HepG2 (cell line): ENCODE results near the gene CCDC183. TPM values are rescaled to one million over a fixed set of nuclear protein-coding genes. Genes with fewer than 3 reads are reported as not detected.

Experiments
- BHLHE40 ChIP-seq: IDR thresholded peaks from 2 replicates; pipeline ENCODE4 v1.6.1; 2011; ENCODE audit warnings: low read length, improper control_type of control experiment
- CEBPG ChIP-seq: IDR thresholded peaks from 2 replicates; pipeline ENCODE4 v1.6.1; 2016
- CENPT ChIP-seq: sonication (generic); formaldehyde crosslinking; IDR thresholded peaks from 2 replicates; pipeline ENCODE4 v1.8.0; 2022; ENCODE audit warnings: low read depth, mild to moderate bottlenecking, moderate library complexity, missing genetic modification reagents
- EED ChIP-seq: sonication (generic); formaldehyde crosslinking; IDR thresholded peaks from 2 replicates; pipeline ENCODE4 v1.5.0; 2020; ENCODE audit warnings: mild to moderate bottlenecking, missing genetic modification reagents
- GFI1 ChIP-seq: sonication (generic); formaldehyde crosslinking; IDR thresholded peaks from 2 replicates; pipeline ENCODE4 v1.5.0; 2020; ENCODE audit warnings: missing genetic modification reagents, mild to moderate bottlenecking, borderline replicate concordance
- MAZ ChIP-seq, 2 experiments: sonication (generic) in 1 of 2; formaldehyde crosslinking in 1 of 2; IDR thresholded peaks; 2 replicates each; pipeline versions ENCODE4 v1.5.0 to v1.6.1; 2012 to 2020; ENCODE audit warnings: low read depth in 2 of 2, mild to moderate bottlenecking in 2 of 2, borderline replicate concordance in 1 of 2, improper control_type of control experiment in 1 of 2, low read length in 1 of 2, missing genetic modification reagents in 1 of 2, moderate library complexity in 1 of 2
- MTA1 ChIP-seq: sonication (generic); formaldehyde crosslinking; IDR thresholded peaks from 2 replicates; pipeline ENCODE4 v1.4.0; 2020; ENCODE audit warnings: missing genetic modification reagents, mild to moderate bottlenecking, borderline replicate concordance
- NCOA2 ChIP-seq: sonication (generic); formaldehyde crosslinking; IDR thresholded peaks from 2 replicates; pipeline ENCODE4 v1.8.0; 2022; ENCODE audit warnings: inconsistent platforms
- NCOR1 ChIP-seq: fragments of 200-600 bp; sonication (generic); IDR thresholded peaks from 2 replicates; pipeline ENCODE4 v1.7.0; 2017; ENCODE audit warnings: antibody characterized with exemption, low read length, borderline replicate concordance
- PCBP1 ChIP-seq: fragments of 200-400 bp; formaldehyde crosslinking; IDR thresholded peaks from 2 replicates; pipeline ENCODE4 v1.6.1; 2017; ENCODE audit warnings: mild to moderate bottlenecking, low read depth, low read length, borderline replicate concordance
- PCBP2 ChIP-seq: fragments of 200-400 bp; formaldehyde crosslinking; optimal IDR thresholded peaks from 2 replicates; pipeline ENCODE3; 2018; ENCODE audit warnings: low read length, low read depth; ENCODE audit not compliant: poor library complexity, severe bottlenecking
- PHB2 ChIP-seq: fragments of 450-650 bp; IDR thresholded peaks from 2 replicates; pipeline ENCODE4 v1.6.1; 2018; ENCODE audit not compliant: partially characterized antibody
- RAD21 ChIP-seq: fragments of 450-650 bp; formaldehyde crosslinking; IDR thresholded peaks from 2 replicates; pipeline ENCODE4 v1.5.0; 2020; ENCODE audit warnings: mild to moderate bottlenecking
- SRSF1 ChIP-seq: fragments of 200-400 bp; formaldehyde crosslinking; optimal IDR thresholded peaks from 2 replicates; pipeline ENCODE3; 2017; ENCODE audit warnings: mild to moderate bottlenecking, low read depth, low read length, moderate library complexity
- SRSF4 ChIP-seq: fragments of 200-400 bp; formaldehyde crosslinking; IDR thresholded peaks from one replicate; pipeline ENCODE4 v1.6.1; 2018; ENCODE audit warnings: mild to moderate bottlenecking, low read depth, low read length, moderate library complexity; ENCODE audit not compliant: poor library complexity, severe bottlenecking
- TARDBP ChIP-seq: sonication (generic); formaldehyde crosslinking; IDR thresholded peaks from 2 replicates; pipeline ENCODE4 v1.8.0; 2022; ENCODE audit warnings: mild to moderate bottlenecking, missing genetic modification reagents
- ZBTB1 ChIP-seq: sonication (generic); formaldehyde crosslinking; IDR thresholded peaks from 2 replicates; pipeline ENCODE4 v1.4.0; 2020; ENCODE audit warnings: missing genetic modification reagents, borderline replicate concordance
- ZFP41 ChIP-seq: sonication (generic); formaldehyde crosslinking; IDR thresholded peaks from 2 replicates; pipeline ENCODE4 v1.4.0; 2020; ENCODE audit warnings: mild to moderate bottlenecking, missing genetic modification reagents, borderline replicate concordance
- ZNF260 ChIP-seq: sonication (generic); formaldehyde crosslinking; IDR thresholded peaks from 2 replicates; pipeline ENCODE4 v1.4.0; 2020; ENCODE audit warnings: missing genetic modification reagents, low read depth, mild to moderate bottlenecking, borderline replicate concordance
- ZNF354B ChIP-seq: sonication (generic); formaldehyde crosslinking; IDR thresholded peaks from 2 replicates; pipeline ENCODE4 v1.8.0; 2022; ENCODE audit warnings: mild to moderate bottlenecking, missing genetic modification reagents
- ZNF775 ChIP-seq: sonication (generic); formaldehyde crosslinking; IDR thresholded peaks from 2 replicates; pipeline ENCODE4 v1.4.0; 2020; ENCODE audit warnings: missing genetic modification reagents, mild to moderate bottlenecking, moderate library complexity, borderline replicate concordance
- ZSCAN25 ChIP-seq: sonication (generic); formaldehyde crosslinking; IDR thresholded peaks from 2 replicates; pipeline ENCODE4 v1.8.0; 2022; ENCODE audit warnings: mild to moderate bottlenecking, missing genetic modification reagents
- polyA plus RNA-seq, 8 experiments: library from polyadenylated mRNA; depleted of rRNA in 3 of 8; stranded (reverse) in 7 of 8; unstranded in 1 of 8; fragments of >200 nt; fragmentation: Illumina TruSeq in 4 of 8; extraction: Trizol in 4 of 8; gene quantifications; 2 replicates each; pipeline versions ENCODE4 v1.2.1 to v1.2.3, GENCODE V29; 2011 to 2016; ENCODE audit warnings: low read depth in 4 of 8, missing spikeins in 1 of 8, mixed read lengths in 1 of 8; ENCODE audit not compliant: insufficient read depth in 1 of 8
- total RNA-seq, 5 experiments: library from RNA; depleted of rRNA; stranded (reverse); fragments of >200 nt; fragmentation: Illumina TruSeq; extraction: Trizol; gene quantifications; 2 replicates each; pipeline ENCODE4 v1.2.3, GENCODE V29; 2016; ENCODE audit warnings: low read depth in 1 of 5
- TF ChIP-seq, protein P1 (sequence below): sonication (generic); formaldehyde crosslinking; IDR thresholded peaks from 2 replicates; pipeline ENCODE4 v1.4.0; 2020; ENCODE audit warnings: missing genetic modification reagents, borderline replicate concordance
- TF ChIP-seq, protein P2 (sequence below): IDR thresholded peaks from 2 replicates; pipeline ENCODE4 v1.6.1; 2016; ENCODE audit warnings: missing genetic modification reagents, missing compliant biosample characterization
- TF ChIP-seq, protein P3 (sequence below): sonication (generic); formaldehyde crosslinking; IDR thresholded peaks from 2 replicates; pipeline ENCODE4 v1.5.1; 2020; ENCODE audit warnings: mild to moderate bottlenecking, missing genetic modification reagents, borderline replicate concordance

The CCDC183 gene
- total and polyA plus RNA-seq, 2 of the 13 experiments (the other 11 are each of a cell fraction or from before 2014, with no cell fraction given): 5.0 to 66.4 TPM

DNA sequence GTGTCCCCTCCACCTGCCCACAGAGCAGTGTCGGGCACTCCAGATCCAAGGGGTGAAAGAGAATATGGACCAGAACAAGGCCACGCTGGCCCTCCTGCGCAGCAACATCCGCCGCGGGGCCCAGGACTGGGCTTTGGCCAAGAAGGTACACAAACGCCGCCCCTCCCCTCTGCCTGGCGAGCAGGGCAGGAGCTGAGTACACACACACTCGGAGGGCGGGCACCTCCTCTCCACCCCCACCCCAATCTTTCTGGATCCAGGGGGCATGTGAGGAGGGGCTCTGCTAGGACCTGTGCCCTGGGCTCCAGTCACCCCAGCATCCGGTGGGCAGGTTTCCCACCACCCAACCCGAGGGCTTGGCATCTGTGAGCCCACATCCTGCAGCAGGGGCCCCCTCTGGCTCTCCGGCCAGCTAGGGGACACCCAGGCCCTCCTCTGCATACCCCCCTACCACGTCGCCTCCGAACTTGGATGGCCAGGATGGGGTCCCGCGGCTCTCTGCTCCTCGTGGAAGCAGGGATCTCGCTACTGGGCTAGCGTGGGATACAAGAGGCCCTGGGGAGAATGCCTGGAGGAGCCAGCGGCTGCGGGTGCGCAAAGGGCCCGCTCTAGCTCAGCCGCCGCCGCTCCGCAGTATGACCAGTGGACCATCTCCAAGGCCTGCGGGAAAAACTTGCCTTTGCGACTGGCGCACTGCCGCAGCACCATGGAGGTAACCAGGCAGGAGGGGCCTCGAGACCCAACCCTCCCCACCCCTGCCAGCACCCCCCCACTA, 3.1 kb downstream of the CCDC183 start (continued):
- TF ChIP-seq, protein P1, sequence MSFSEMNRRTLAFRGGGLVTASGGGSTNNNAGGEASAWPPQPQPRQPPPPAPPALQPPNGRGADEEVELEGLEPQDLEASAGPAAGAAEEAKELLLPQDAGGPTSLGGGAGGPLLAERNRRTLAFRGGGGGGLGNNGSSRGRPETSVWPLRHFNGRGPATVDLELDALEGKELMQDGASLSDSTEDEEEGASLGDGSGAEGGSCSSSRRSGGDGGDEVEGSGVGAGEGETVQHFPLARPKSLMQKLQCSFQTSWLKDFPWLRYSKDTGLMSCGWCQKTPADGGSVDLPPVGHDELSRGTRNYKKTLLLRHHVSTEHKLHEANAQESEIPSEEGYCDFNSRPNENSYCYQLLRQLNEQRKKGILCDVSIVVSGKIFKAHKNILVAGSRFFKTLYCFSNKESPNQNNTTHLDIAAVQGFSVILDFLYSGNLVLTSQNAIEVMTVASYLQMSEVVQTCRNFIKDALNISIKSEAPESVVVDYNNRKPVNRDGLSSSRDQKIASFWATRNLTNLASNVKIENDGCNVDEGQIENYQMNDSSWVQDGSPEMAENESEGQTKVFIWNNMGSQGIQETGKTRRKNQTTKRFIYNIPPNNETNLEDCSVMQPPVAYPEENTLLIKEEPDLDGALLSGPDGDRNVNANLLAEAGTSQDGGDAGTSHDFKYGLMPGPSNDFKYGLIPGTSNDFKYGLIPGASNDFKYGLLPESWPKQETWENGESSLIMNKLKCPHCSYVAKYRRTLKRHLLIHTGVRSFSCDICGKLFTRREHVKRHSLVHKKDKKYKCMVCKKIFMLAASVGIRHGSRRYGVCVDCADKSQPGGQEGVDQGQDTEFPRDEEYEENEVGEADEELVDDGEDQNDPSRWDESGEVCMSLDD (CRISPR knock-in tag): no peak; the same call in 1 of the 2 replicates
- TF ChIP-seq ZNF775 (CRISPR knock-in tag) (0 out of 2 replicates have a peak, but pooled peaks have one; percentile 56), SRSF4 (no peak), NCOR1 (no peak), PCBP1 (0 out of 2 replicates have a peak, but pooled peaks have one; percentile 86), ZFP41 (CRISPR knock-in tag) (no peak), ZSCAN25 (CRISPR knock-in tag) (peak; percentile 96), NCOA2 (CRISPR knock-in tag) (peak; percentile 65; the same call in 1 of the 2 replicates), ZNF260 (no peak), CENPT (CRISPR knock-in tag) (no peak), SRSF1 (peak; percentile 68), TARDBP (CRISPR knock-in tag) (peak; percentile 79), CEBPG (peak; percentile 46; the same call in 1 of the 2 replicates), PCBP2 (no peak), RAD21 (CRISPR knock-in tag) (no peak; the same call in 1 of the 2 replicates), BHLHE40 (no peak), MTA1 (peak; percentile 87; the same call in 1 of the 2 replicates), ZNF354B (CRISPR knock-in tag) (no peak), ZBTB1 (CRISPR knock-in tag) (no peak), MAZ (IDR thresholded peaks at IDR 0.05; ENCODE audit: borderline replicate concordance, low read depth, low read length) (0 out of 2 replicates have a peak, but pooled peaks have one; percentile 22), MAZ (CRISPR knock-in tag; IDR thresholded peaks at IDR 0.05; ENCODE audit: low read depth) (peak; percentile 80; the same call in 1 of the 2 replicates), PHB2 (no peak), EED (CRISPR knock-in tag) (0 out of 2 replicates have a peak, but pooled peaks have one; percentile 58), GFI1 (no peak)
- TF ChIP-seq, protein P2, sequence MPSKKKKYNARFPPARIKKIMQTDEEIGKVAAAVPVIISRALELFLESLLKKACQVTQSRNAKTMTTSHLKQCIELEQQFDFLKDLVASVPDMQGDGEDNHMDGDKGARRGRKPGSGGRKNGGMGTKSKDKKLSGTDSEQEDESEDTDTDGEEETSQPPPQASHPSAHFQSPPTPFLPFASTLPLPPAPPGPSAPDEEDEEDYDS (CRISPR knock-in tag): peak; percentile 88
- TF ChIP-seq, protein P3, sequence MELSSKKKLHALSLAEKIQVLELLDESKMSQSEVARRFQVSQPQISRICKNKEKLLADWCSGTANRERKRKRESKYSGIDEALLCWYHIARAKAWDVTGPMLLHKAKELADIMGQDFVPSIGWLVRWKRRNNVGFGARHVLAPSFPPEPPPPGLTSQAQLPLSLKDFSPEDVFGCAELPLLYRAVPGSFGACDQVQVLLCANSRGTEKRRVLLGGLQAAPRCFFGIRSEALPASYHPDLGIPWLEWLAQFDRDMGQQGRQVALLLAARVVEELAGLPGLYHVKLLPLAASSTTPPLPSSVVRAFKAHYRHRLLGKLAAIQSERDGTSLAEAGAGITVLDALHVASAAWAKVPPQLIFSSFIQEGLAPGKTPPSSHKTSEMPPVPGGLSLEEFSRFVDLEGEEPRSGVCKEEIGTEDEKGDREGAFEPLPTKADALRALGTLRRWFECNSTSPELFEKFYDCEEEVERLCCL (CRISPR knock-in tag): no peak; the same call in 1 of the 2 replicates
